CD4-positive, alpha-beta T cell treated with Interleukin-17A for 1 hour (primary cell): ENCODE measurements around the gene ST6GALNAC6.
"Not testable (repeated sequence)": the region's sequence is repeated elsewhere in the genome, so short reads cannot be mapped to it uniquely, and the experiment has no call there.

Source experiments
- DNase-seq: peaks from one replicate; pipeline ENCODE4 v3.0.0-alpha.2; 2020

ST6GALNAC6 gene

DNA sequence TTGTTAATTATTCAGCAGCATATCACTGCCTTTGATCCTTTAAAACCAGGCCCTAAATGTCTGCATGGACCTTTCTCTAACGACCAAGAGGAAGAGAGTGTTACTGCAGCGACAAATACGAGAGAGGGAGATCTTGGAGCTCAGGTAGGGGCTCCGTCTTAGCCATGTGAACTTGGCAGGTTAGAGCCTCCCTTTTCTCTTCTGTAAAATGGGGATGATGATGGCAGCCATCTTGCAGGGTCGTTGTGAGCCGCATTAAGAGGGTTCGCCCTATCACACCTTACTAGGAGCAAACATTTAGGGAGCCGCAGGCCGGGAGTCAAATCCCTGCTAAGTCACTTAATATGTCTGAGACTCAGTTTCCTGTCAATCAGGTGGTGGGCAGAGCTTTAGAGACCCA lies 46.6 kb downstream of the ST6GALNAC6 start:
- DNase-seq, result no peak

DNA sequence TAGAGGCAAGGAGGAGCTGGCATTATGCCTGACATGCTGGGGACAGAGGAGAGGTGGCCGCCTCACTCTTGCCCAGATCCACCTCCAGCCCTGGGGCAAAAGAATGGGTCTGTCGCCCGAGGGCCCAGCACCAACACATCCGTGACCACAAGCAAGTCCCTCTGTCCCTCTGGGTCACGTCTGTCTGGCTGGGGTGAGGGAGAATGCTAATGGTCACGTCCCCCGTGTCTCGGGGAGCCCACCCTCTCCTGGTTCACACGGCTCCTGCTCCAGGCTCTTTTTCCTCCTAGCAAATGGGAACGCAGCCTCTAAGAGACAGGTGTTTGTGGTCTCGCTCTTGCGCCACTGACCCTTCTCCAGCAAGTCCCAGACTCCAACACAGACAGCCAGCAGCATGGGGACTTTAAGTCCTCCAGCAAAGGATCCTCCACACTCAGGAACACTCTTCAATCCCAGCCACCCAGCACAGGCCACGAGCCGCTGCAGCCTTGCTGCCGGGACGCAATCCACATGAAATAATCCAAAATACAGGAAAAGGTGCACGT lies 49.0 kb downstream of the ST6GALNAC6 start:
- no peak for DNase-seq

DNA sequence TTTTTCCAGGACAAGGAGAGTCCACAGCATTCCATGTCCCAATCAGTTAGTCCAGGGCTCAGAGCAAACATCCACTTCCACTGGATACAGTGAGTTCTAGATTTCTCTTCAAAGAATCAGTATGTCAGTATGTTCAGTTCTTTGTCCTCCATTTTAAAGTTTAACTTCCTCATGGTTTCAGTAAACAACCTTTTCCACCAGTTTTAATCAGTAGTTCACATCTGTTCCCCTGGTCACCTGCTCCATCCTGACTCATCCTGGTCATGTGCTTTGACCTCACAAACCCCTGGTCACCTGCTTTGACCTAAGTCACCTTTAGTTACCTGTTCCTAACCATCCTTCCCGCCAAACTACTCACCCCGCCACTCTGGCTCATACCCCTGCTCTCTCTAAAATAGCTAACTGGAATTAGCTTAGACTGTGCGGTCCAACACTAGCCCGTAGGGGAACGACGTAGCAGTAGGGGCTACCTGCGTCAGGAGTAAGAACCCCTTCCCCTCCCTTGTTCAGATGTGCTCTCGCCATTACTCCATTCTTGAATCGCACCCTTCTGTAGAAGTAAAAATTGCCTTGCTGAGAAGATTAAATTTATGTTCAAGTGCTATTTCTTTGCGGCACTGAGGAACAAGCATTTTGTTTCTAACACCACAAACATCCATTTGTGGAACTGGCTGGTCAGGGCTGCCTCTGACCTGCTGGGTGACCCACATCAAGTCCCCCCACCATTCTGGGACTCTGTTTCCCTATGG lies 50.5 kb downstream of the ST6GALNAC6 start:
- DNase-seq, result no peak

DNA sequence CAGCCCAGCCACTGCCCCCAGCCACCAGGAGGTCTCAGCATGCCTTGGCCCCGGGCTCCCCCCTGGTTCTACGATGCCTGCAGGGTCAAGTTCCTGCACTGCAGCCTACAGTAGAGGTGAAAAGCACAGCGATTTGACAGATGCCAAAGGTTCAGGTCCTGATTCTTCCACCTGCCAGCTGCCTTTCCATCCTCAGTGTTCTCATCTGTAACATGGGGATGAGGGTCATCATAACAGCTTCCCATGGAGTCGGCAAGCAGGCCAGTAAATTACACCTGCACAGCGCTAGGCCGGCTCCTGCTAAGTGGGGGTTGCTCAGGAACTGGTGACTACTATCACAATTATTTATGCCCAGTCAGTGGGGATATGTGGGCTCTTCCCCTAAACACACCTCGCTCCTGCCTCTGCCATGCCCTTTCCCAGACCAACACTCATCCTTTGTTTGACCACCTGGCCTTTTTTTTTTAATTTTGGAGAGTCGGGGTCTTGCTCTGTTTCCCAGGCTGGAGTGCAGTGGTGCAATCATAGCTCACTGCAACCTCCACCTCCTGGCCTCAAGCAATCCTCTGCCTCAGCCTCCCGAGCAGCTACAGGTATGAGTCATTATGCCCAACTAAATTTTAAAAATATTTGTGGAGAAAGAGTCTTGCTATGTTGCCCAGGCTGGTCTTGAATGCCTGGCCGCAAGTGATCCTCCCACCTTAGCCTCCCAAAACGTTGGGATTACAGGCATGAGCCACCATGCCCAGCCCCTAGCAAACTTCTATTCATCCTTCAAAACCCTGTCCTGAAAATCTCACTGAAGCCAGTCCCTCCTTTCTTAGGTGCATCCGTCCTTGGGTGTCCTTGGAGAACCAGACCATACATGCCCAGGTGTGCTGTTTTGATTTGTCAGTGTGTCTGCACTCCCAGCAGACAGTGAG lies 51.3 kb downstream of the ST6GALNAC6 start:
- DNase-seq, result no peak

DNA sequence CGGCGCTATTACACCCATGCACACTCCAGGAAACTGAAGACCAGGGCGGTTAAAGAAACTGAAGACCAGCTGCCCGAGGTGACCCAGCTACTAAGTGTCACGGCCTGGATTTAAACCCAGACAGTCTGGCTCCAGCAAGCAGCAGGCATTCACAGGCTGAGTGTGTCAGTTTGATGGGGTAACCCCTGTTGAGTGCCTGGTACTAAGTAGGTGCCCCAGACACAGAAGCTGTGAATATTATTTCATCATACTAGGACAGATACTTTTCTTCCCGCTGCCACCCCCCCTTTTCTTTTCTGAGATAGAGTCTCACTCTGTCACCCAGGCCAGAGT lies 52.3 kb downstream of the ST6GALNAC6 start:
- no peak for DNase-seq

DNA sequence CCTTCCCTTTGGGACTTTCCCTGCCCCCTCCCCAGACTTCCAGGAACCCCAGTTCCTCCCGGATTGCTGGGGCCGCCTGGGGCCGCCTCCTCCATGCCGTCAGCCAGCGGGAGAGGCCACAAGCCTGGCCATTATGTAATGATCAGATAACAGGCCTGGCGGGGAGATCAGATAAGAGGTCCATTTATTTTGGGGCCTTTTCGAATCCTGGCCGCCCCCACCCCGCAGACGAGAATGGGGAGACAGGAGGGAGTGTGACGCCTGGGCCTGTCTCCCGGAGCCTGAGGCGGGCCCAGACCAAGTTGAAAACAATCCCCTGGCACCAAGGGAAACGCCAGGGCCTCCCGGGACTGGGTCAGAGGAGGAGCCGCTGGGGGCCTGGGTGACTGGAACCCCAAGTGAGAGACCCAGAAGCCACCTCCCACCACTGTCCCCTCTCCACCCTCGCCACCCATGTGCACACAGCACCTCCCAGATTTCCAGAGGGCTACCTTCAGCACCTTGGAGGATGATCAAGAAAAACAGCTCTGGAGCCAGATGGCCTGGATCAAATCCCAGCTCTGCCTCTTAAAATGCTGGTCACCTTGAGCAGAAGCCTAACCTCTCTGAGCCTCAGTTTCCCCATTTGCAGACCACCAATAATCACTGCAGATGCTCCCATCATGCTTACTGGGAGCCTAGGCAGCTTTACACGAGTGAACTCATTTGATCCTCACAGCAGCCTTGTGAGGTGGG lies 52.8 kb downstream of the ST6GALNAC6 start:
- DNase-seq, result no peak

DNA sequence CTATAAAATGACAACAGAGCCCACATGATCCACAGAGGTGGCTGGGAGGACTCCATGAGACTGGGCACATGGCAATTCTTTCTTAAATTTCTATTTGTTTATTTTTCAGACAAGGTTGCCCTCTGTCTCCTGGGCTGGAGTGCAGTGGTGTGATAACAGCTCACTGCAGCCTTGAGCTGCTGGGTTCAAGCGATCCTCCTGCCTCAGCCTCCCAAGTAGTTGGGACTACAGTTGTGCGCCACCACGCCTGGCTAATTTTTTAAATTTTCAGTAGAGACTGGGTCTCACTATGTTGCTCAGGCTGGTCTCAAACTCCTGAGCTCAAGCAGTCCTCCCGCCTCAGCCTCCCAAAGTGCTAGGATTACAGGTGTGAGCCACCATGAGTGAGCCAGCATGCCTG lies 53.8 kb downstream of the ST6GALNAC6 start:
- not testable (repeated sequence) for DNase-seq

DNA sequence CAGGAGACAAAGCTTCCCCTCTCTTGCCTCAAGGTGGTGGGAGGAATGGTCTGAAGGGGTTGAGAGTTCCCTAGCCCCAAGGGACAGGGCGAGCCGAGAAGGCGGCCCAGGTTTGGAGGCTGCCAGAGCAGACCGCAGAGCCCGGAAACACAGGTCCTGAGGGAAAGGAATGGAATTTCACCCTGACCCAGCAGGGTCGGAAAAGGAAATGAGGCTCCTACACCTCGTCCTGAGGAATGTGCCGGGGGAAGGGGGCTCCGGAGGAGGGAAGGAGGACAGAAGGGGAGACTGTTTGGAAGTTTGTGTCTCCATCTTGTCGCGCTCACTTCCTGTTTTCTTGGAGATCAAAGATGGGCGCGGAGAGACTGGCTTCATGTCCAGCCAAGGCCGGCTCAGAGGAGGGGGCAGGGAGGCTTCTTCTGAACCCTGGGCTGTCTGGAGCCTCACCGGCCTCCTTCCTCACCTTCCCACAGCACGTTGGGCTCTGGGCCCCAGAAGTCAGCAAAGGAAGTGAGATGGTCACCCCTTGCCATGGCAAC lies 54.5 kb downstream of the ST6GALNAC6 start:
- no peak for DNase-seq

DNA sequence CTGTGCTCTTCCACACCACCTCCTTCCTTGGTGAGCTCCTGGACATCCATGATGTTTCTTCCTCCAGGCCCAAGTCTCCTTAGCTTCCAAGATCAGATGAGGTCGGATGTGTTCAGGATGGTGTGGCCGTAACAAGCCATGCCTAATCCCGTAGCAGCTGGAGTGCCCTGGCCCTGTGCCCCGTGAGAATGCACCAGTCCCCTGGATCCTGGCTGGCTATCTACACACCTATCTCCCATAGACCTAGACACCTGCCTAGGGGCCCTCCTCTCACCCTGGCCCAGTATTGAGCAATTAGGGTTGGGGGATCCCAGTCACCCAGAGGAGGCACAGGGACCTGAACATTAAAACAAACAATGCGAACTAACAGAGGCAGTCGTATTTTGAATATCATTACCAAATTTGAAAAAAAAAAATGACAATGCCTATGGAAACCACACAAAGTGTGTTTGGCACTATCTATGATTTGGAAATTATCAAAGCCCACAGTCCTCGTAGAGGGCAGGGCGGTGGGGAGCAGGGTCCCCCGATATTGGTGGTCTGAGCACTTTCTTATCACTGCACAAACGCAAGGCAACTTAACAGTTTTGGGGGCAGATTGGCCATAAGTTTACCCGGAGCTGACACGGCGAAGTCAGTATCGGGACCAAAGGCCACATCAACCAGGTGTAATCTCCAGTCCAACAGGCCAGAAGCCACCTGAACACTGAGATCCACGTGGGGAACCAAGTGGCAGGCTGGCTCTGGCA lies 58.1 kb downstream of the ST6GALNAC6 start:
- DNase-seq, result no peak

DNA sequence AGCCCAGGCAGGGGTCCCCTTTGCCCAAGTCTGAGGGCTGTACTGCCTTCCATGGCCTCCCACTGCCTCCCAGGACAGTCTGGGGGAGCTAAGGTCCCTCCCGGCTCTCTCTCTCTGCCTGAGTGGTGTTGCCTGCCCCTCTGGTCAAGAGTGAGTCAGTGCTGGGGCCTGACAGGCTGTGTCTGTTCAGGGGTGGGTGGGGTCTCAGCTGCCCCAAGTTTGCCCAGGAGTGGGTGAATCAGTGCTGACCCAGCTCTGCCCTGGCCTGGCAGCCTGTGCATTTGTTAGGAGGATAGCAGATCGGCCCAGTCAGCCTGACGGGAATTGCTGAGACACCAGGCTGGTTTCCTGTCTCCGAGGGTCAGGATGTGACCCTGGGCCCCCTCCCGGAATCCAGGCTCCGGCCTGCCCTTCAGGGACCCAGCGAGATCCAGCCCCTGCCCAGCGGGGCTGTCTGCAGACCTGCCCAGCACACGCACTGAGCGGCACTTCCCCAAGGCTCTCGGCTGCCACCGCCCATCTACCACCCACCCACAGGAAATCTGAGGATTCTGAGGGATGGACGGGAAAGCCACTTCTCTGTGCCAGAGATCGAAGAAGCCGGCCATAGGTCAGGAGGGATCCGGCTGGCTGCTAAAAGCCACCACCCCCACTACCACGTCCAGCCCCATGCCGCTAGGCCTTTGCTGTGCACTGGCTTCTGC lies 60.9 kb downstream of the ST6GALNAC6 start:
- DNase-seq, result no peak

DNA sequence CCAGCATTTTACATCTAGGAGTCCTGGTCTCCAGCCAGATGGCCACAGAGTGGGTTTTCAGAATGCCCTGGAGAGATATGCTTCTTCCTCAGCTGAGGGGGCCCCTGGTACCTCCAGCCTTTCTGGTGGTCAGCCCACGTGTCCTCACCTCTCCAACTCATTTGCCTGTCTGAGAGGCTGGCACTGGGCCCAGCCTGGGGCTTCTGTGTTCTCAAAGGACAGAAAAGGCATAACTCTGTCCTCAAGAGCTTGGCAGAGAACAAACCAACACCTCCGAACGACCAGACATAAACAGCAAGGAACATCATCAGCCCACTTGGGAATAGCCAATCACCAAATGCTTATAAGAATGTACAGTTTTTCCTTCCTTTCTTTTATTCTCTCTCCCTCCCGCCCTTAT lies 62.1 kb downstream of the ST6GALNAC6 start:
- no peak for DNase-seq

DNA sequence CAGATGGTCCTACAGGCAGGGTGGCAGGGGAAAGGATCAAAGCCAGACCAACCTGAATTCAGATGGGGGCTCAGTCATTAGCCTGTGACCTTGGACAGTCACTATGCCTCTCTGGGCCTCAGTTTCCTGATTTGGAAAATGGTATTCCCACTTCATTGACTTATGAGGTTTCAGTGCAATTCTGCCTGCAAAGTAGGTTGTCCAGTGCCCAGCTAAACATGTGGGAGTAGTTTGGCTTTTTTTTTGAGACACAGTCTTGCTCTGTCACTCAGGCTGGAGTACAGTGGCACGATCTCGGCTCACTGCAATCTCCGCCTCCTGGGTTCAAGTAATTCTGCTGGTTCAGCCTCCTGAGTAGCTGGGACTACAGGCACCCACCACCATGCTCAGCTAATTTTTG lies 62.8 kb downstream of the ST6GALNAC6 start:
- DNase-seq, result not testable (repeated sequence)

DNA sequence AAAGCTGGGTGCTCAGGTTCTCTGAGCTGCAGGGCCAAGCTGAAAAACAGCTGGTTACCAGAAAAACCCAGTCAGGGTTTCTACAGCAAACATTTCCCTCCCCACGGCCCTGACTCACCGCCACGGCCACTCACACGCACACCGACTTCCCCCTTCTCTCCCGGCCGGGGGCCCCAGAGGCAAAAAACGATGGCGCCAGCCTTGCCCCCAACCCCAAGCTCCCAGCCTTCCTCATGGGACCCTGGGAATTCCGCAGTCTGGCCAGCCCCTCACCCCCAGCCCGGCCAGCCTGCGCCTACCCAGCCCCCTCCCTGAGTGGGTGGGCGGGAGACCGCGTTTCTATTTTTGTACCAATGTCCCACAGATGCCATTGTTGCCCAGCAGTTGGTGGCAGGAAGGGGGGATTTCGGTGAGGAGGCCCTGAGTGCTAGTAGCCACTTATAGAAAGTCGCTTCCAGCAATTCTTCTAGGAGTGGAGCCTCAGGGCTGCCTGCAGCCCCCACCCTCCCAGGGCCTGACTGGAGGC lies 63.3 kb downstream of the ST6GALNAC6 start:
- peak; percentile 24 for DNase-seq
